ENCODE results near the gene SASH3.
A peak's percentile ranks its signal among the peaks of the same experiment; 100 is the strongest.

Gene SASH3

GRCh38 chrX:129798888-129799287, 19.1 kb downstream of the SASH3 start:
- DNase-seq (ENCODE audit: insufficient read length), result no peak
- no peak; the same call in 1 of the 2 replicates for TF ChIP-seq POLR2AphosphoS5 (IDR thresholded peaks at IDR 0.05; ENCODE audit: low read depth, low read length)
- TF ChIP-seq TAF1 (IDR thresholded peaks at IDR 0.05; ENCODE audit: borderline replicate concordance, low read depth, low read length), result no peak
- TF ChIP-seq POLR2A (IDR thresholded peaks at IDR 0.05; ENCODE audit: low read depth, low read length), result no peak
- FAIRE-seq, result peak; percentile 14

- TF ChIP-seq TAF1 (IDR thresholded peaks at IDR 0.05; ENCODE audit: borderline replicate concordance, low read depth, low read length) (no peak), POLR2AphosphoS5 (IDR thresholded peaks at IDR 0.05; ENCODE audit: low read depth, low read length) (no peak), POLR2A (IDR thresholded peaks at IDR 0.05; ENCODE audit: low read depth, low read length) (no peak)
- FAIRE-seq (no peak), DNase-seq (ENCODE audit: insufficient read length) (no peak)
These were observed 20.4 kb downstream of the SASH3 start for GRCh38 chrX:129800186-129800585.

GRCh38 chrX:129802863-129803262, 23.1 kb downstream of the SASH3 start:
- TF ChIP-seq TAF1 (IDR thresholded peaks at IDR 0.05; ENCODE audit: borderline replicate concordance, low read depth, low read length) (no peak), POLR2AphosphoS5 (IDR thresholded peaks at IDR 0.05; ENCODE audit: low read depth, low read length) (no peak), POLR2A (IDR thresholded peaks at IDR 0.05; ENCODE audit: low read depth, low read length) (no peak)
- DNase-seq (ENCODE audit: insufficient read length) (no peak), FAIRE-seq (peak; percentile 24)

- DNase-seq (ENCODE audit: insufficient read length), result no peak
- FAIRE-seq, result no peak
- TF ChIP-seq POLR2A (IDR thresholded peaks at IDR 0.05; ENCODE audit: low read depth, low read length) (no peak), TAF1 (IDR thresholded peaks at IDR 0.05; ENCODE audit: borderline replicate concordance, low read depth, low read length) (no peak), POLR2AphosphoS5 (IDR thresholded peaks at IDR 0.05; ENCODE audit: low read depth, low read length) (no peak)
These were observed 25.1 kb downstream of the SASH3 start for GRCh38 chrX:129804806-129805205.

- no peak for TF ChIP-seq TAF1 (IDR thresholded peaks at IDR 0.05; ENCODE audit: borderline replicate concordance, low read depth, low read length)
- no peak for TF ChIP-seq POLR2A (IDR thresholded peaks at IDR 0.05; ENCODE audit: low read depth, low read length)
- TF ChIP-seq POLR2AphosphoS5 (IDR thresholded peaks at IDR 0.05; ENCODE audit: low read depth, low read length), result no peak
- no peak for DNase-seq (ENCODE audit: insufficient read length)
- peak; percentile 33 for FAIRE-seq
These were observed 28.5 kb downstream of the SASH3 start for GRCh38 chrX:129808158-129808828.

GRCh38 chrX:129808829-129809796, 29.4 kb downstream of the SASH3 start:
- peak; percentile 83 for FAIRE-seq
- TF ChIP-seq TAF1 (IDR thresholded peaks at IDR 0.05; ENCODE audit: borderline replicate concordance, low read depth, low read length) (no peak), POLR2AphosphoS5 (IDR thresholded peaks at IDR 0.05; ENCODE audit: low read depth, low read length) (no peak), POLR2A (IDR thresholded peaks at IDR 0.05; ENCODE audit: low read depth, low read length) (no peak)
- no peak for DNase-seq (ENCODE audit: insufficient read length)

GRCh38 chrX:129813662-129814368, 34.1 kb downstream of the SASH3 start:
- DNase-seq (ENCODE audit: insufficient read length) (no peak), FAIRE-seq (no peak)
- TF ChIP-seq POLR2A (IDR thresholded peaks at IDR 0.05; ENCODE audit: low read depth, low read length) (no peak), TAF1 (IDR thresholded peaks at IDR 0.05; ENCODE audit: borderline replicate concordance, low read depth, low read length) (no peak), POLR2AphosphoS5 (IDR thresholded peaks at IDR 0.05; ENCODE audit: low read depth, low read length) (no peak)

- FAIRE-seq (no peak), DNase-seq (ENCODE audit: insufficient read length) (no peak)
- TF ChIP-seq TAF1 (IDR thresholded peaks at IDR 0.05; ENCODE audit: borderline replicate concordance, low read depth, low read length), result no peak
- TF ChIP-seq POLR2AphosphoS5 (IDR thresholded peaks at IDR 0.05; ENCODE audit: low read depth, low read length), result no peak
- no peak for TF ChIP-seq POLR2A (IDR thresholded peaks at IDR 0.05; ENCODE audit: low read depth, low read length)
These were observed 38.4 kb downstream of the SASH3 start for GRCh38 chrX:129818123-129818522.

GRCh38 chrX:129823115-129823514, 43.4 kb downstream of the SASH3 start:
- DNase-seq (ENCODE audit: insufficient read length) (no peak), FAIRE-seq (peak; percentile 96)
- TF ChIP-seq TAF1 (IDR thresholded peaks at IDR 0.05; ENCODE audit: borderline replicate concordance, low read depth, low read length) (no peak), POLR2AphosphoS5 (IDR thresholded peaks at IDR 0.05; ENCODE audit: low read depth, low read length) (no peak), POLR2A (IDR thresholded peaks at IDR 0.05; ENCODE audit: low read depth, low read length) (no peak)

- TF ChIP-seq POLR2AphosphoS5 (IDR thresholded peaks at IDR 0.05; ENCODE audit: low read depth, low read length) (no peak), POLR2A (IDR thresholded peaks at IDR 0.05; ENCODE audit: low read depth, low read length) (no peak), TAF1 (IDR thresholded peaks at IDR 0.05; ENCODE audit: borderline replicate concordance, low read depth, low read length) (no peak)
- DNase-seq (ENCODE audit: insufficient read length), result no peak
- no peak for FAIRE-seq
These were observed 43.8 kb downstream of the SASH3 start for GRCh38 chrX:129823522-129823921.

- no peak for DNase-seq (ENCODE audit: insufficient read length)
- TF ChIP-seq POLR2A (IDR thresholded peaks at IDR 0.05; ENCODE audit: low read depth, low read length), result no peak
- no peak for TF ChIP-seq TAF1 (IDR thresholded peaks at IDR 0.05; ENCODE audit: borderline replicate concordance, low read depth, low read length)
- TF ChIP-seq POLR2AphosphoS5 (IDR thresholded peaks at IDR 0.05; ENCODE audit: low read depth, low read length), result no peak
- FAIRE-seq, result no peak
These were observed 44.9 kb downstream of the SASH3 start for GRCh38 chrX:129824620-129825019.
